Vagina (tissue), 2 donors: Measurements from ENCODE around the gene TRIM44. TPM values are rescaled to one million over a fixed set of nuclear protein-coding genes. Genes with fewer than 3 reads are reported as not detected.

Experiments used
- DNase-seq, 2 donors: peaks; one replicate each; pipeline ENCODE4 v3.0.0-alpha.2; 2017; ENCODE audit errors: extremely low spot score in 2 of 2
- H3K27ac ChIP-seq: fragments of 200-600 bp; sonication (generic); one replicate; pipeline ENCODE4 v1.5.1; 2019
- H3K27me3 ChIP-seq: fragments of 200-600 bp; sonication (generic); one replicate; pipeline ENCODE4 v1.5.1; 2019
- H3K36me3 ChIP-seq, 2 donors: fragments of 200-600 bp; sonication (generic); one replicate each; pipeline ENCODE4 v1.5.1; 2017 to 2019
- H3K4me1 ChIP-seq: fragments of 200-600 bp; sonication (generic); one replicate; pipeline ENCODE4 v1.5.1; 2019
- H3K4me3 ChIP-seq, 2 donors: fragments of 200-600 bp; sonication (generic); 1 replicate in 1 of 2; 2 replicates in 1 of 2; pipeline ENCODE4 v1.5.1; 2016 to 2019
- H3K9me3 ChIP-seq: fragments of 200-600 bp; sonication (generic); one replicate; pipeline ENCODE4 v1.5.1; 2019
- POLR2A ChIP-seq, 2 donors: fragments of 450-650 bp; IDR thresholded peaks; one replicate each; pipeline ENCODE4 v1.6.1; 2017; ENCODE audit warnings: antibody characterized with exemption in 2 of 2, mild to moderate bottlenecking in 2 of 2, moderate library complexity in 2 of 2
- POLR2AphosphoS5 ChIP-seq, 2 donors: sonication (generic); formaldehyde crosslinking; IDR thresholded peaks; one replicate each; pipeline ENCODE4 v1.9.0; 2017; ENCODE audit warnings: antibody characterized with exemption in 2 of 2, mild to moderate bottlenecking in 2 of 2, low read depth in 1 of 2; ENCODE audit not compliant: insufficient read depth in 1 of 2
- intact Hi-C: fragments of 100-400 bp; cut with DNase I; formaldehyde crosslinking; loops from one replicate; pipeline ENCODE4 v1.15.1; 2023
- total RNA-seq: library from RNA; depleted of rRNA; stranded (reverse); fragments of >200 nt; gene quantifications from one replicate; pipeline ENCODE4 v1.2.3, GENCODE V29; 2016
- TF ChIP-seq, protein P1 (sequence below), 3 experiments: fragments of 450-650 bp in 2 of 3; fragments of 200-600 bp in 1 of 3; sonication (generic) in 1 of 3; IDR thresholded peaks; one replicate each; pipeline ENCODE4 v1.5.1; 2017 to 2019; ENCODE audit warnings: antibody characterized with exemption in 3 of 3, mild to moderate bottlenecking in 2 of 3, moderate library complexity in 2 of 3

TRIM44 gene
- total RNA-seq, 1 donor from 2014 or later: 27.7 TPM

GRCh38 chr11:35671396-35672127 lies 9.0 kb downstream of the TRIM44 start:
- intact Hi-C loops: no loop called here
- TF ChIP-seq POLR2AphosphoS5 (IDR thresholded peaks at IDR 0.05; ENCODE audit: insufficient read depth in 1 of 2, low read depth in 1 of 2) (no peak), POLR2A (IDR thresholded peaks at IDR 0.05) (no peak)
- TF ChIP-seq, protein P1, sequence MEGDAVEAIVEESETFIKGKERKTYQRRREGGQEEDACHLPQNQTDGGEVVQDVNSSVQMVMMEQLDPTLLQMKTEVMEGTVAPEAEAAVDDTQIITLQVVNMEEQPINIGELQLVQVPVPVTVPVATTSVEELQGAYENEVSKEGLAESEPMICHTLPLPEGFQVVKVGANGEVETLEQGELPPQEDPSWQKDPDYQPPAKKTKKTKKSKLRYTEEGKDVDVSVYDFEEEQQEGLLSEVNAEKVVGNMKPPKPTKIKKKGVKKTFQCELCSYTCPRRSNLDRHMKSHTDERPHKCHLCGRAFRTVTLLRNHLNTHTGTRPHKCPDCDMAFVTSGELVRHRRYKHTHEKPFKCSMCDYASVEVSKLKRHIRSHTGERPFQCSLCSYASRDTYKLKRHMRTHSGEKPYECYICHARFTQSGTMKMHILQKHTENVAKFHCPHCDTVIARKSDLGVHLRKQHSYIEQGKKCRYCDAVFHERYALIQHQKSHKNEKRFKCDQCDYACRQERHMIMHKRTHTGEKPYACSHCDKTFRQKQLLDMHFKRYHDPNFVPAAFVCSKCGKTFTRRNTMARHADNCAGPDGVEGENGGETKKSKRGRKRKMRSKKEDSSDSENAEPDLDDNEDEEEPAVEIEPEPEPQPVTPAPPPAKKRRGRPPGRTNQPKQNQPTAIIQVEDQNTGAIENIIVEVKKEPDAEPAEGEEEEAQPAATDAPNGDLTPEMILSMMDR (IDR thresholded peaks at IDR 0.05): no peak
- Histone ChIP-seq H3K9me3 (no peaks in the 10 kb centered on the region), H3K27ac (no peak overlapping the region), H3K27me3 (no peaks in the 10 kb centered on the region), H3K36me3 (no peaks in the 10 kb centered on the region), H3K4me3 (no peak overlapping the region), H3K4me1 (peaks cover 32% of the 10 kb centered on the region)
- DNase-seq: no peak

GRCh38 chr11:35672608-35673007 lies 10.0 kb downstream of the TRIM44 start:
- Histone ChIP-seq H3K27ac (no peak overlapping the region), H3K27me3 (no peaks in the 10 kb centered on the region), H3K36me3 (no peaks in the 10 kb centered on the region), H3K4me1 (peaks cover 39% of the 10 kb centered on the region), H3K9me3 (no peaks in the 10 kb centered on the region), H3K4me3 (no peak overlapping the region)
- DNase-seq: no peak
- intact Hi-C loops: no loop called here
- TF ChIP-seq, protein P1 (IDR thresholded peaks at IDR 0.05): no peak

DNA sequence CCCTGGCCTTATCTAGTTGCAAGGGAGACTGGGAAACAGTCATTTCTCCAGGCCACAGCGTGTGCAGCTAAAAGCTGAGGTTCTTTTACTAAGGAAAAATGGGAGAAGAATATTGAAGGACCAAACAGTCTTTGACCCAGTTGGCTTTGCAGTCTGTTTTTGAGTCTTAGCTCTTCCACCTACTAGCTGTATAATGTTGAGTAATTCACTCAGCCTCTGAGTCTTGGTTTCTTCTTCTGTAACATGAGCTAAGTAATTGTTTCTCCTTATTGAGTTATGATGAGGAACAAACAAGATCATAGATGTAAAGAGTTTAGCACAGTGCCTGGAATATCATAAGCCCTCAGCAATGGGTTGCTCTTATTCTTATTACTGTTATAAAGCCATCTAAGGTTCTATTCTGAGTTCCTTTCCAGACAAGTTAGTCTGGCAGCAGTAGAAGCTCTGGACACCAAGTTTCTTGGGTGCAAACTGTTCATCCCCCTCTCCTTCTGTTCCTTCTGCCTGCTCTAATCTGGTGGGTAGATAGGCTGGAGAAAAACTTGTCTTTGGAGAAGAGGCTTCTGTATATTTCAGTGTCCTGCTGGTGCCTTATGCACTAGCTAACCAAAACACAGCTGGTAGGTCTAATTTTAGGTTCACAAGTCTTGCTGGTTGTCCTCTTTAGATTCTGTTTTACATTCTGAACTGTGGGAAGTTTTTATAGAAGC lies 13.5 kb downstream of the TRIM44 start:
- H3K9me3 ChIP-seq: no peaks in the 10 kb centered on the region
- intact Hi-C loops: no loop called here
- H3K4me1 ChIP-seq: peaks cover 25% of the 10 kb centered on the region
- TF ChIP-seq POLR2AphosphoS5 (IDR thresholded peaks at IDR 0.05; ENCODE audit: insufficient read depth in 1 of 2, low read depth in 1 of 2) (no peak), POLR2A (IDR thresholded peaks at IDR 0.05) (no peak)
- TF ChIP-seq, protein P1 (IDR thresholded peaks at IDR 0.05): no peak
- H3K4me3 ChIP-seq: no peak overlapping the region
- no peaks in the 10 kb centered on the region for H3K27me3 ChIP-seq
- DNase-seq: no peak
- H3K27ac ChIP-seq: no peak overlapping the region
- no peaks in the 10 kb centered on the region for H3K36me3 ChIP-seq

GRCh38 chr11:35676611-35676965 lies 14.0 kb downstream of the TRIM44 start:
- Histone ChIP-seq H3K9me3 (no peaks in the 10 kb centered on the region), H3K36me3 (no peaks in the 10 kb centered on the region), H3K4me1 (peaks cover 20% of the 10 kb centered on the region), H3K27ac (no peak overlapping the region), H3K4me3 (no peak overlapping the region), H3K27me3 (no peaks in the 10 kb centered on the region)
- intact Hi-C loops: no loop called here
- no peak for DNase-seq
- TF ChIP-seq, protein P1 (IDR thresholded peaks at IDR 0.05): no peak
- TF ChIP-seq POLR2AphosphoS5 (IDR thresholded peaks at IDR 0.05; ENCODE audit: insufficient read depth in 1 of 2, low read depth in 1 of 2) (no peak), POLR2A (IDR thresholded peaks at IDR 0.05) (no peak)

GRCh38 chr11:35677904-35678303 lies 15.3 kb downstream of the TRIM44 start:
- intact Hi-C loops: no loop called here
- no peaks in the 10 kb centered on the region for H3K36me3 ChIP-seq
- TF ChIP-seq POLR2AphosphoS5 (IDR thresholded peaks at IDR 0.05; ENCODE audit: insufficient read depth in 1 of 2, low read depth in 1 of 2): no peak
- no peak for TF ChIP-seq POLR2A (IDR thresholded peaks at IDR 0.05)
- TF ChIP-seq, protein P1 (IDR thresholded peaks at IDR 0.05): no peak
- DNase-seq: no peak
- H3K27ac ChIP-seq: no peak overlapping the region
- peaks cover 32% of the 10 kb centered on the region for H3K4me1 ChIP-seq
- no peak overlapping the region for H3K4me3 ChIP-seq
- no peaks in the 10 kb centered on the region for H3K27me3 ChIP-seq
- no peaks in the 10 kb centered on the region for H3K9me3 ChIP-seq
